Measurements from ENCODE around the gene CCDC146.
"Not testable (repeated sequence)": the region's sequence is repeated elsewhere in the genome, so short reads cannot be mapped to it uniquely, and the experiment has no call there.

CCDC146 gene

DNA sequence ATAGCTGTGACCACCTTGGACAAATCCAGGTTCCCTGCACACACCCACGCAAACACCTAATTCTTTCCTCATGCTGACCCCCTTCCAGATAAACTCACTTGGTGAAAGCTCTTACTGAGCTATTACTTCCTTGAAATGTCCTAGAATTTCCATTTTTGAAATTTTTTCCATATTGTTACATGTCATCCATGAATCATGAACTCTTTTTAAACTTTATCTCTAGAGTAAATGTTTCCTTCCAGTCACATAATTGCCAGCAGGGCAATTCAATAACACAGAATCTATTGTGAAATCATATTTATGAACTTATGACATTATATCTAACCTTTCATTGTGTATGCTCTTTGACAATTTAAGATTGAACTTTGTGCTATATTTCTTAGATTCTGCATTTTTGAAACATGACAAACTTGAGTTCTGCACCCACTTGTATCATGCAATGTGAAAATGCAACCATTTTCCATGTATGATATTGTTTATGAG lies 104.0 kb downstream of the CCDC146 start:
- DNase-seq (no peak), ATAC-seq (ENCODE audit: insufficient read depth, low read depth) (no peak)
- Histone ChIP-seq H2AFZ (ENCODE audit: low read depth, low read length) (no peak overlapping the region), H3K36me3 (ENCODE audit: insufficient read depth, low read length) (no peaks in the 10 kb centered on the region), H3K27ac (ENCODE audit: low read length) (no peak overlapping the region), H3K4me2 (ENCODE audit: insufficient read depth, low read length) (no peak overlapping the region), H3K27me3 (ENCODE audit: insufficient read depth, low read length, poor library complexity) (no peaks in the 10 kb centered on the region), H3K9me3 (ENCODE audit: insufficient read depth, low read length, severe bottlenecking) (peaks cover 7% of the 10 kb centered on the region), H3K79me2 (ENCODE audit: insufficient read depth, low read length) (no peaks in the 10 kb centered on the region), H4K20me1 (ENCODE audit: insufficient read depth, low read length) (no peaks in the 10 kb centered on the region), H3K4me3 (ENCODE audit: low read depth in 1 of 2, low read length in 2 of 2) (no peak overlapping the region), H3K9ac (ENCODE audit: low read depth, low read length) (no peak overlapping the region), H3K4me1 (ENCODE audit: insufficient read depth, low read length) (peaks cover 25% of the 10 kb centered on the region)
- TF ChIP-seq EZH2 (IDR thresholded peaks at IDR 0.05; ENCODE audit: borderline replicate concordance, low read depth, low read length, severe bottlenecking): no peak
- TF ChIP-seq, protein P1, sequence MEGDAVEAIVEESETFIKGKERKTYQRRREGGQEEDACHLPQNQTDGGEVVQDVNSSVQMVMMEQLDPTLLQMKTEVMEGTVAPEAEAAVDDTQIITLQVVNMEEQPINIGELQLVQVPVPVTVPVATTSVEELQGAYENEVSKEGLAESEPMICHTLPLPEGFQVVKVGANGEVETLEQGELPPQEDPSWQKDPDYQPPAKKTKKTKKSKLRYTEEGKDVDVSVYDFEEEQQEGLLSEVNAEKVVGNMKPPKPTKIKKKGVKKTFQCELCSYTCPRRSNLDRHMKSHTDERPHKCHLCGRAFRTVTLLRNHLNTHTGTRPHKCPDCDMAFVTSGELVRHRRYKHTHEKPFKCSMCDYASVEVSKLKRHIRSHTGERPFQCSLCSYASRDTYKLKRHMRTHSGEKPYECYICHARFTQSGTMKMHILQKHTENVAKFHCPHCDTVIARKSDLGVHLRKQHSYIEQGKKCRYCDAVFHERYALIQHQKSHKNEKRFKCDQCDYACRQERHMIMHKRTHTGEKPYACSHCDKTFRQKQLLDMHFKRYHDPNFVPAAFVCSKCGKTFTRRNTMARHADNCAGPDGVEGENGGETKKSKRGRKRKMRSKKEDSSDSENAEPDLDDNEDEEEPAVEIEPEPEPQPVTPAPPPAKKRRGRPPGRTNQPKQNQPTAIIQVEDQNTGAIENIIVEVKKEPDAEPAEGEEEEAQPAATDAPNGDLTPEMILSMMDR (IDR thresholded peaks at IDR 0.05; ENCODE audit: borderline replicate concordance, extremely low read depth, low read length, poor library complexity, severe bottlenecking): no peak

DNA sequence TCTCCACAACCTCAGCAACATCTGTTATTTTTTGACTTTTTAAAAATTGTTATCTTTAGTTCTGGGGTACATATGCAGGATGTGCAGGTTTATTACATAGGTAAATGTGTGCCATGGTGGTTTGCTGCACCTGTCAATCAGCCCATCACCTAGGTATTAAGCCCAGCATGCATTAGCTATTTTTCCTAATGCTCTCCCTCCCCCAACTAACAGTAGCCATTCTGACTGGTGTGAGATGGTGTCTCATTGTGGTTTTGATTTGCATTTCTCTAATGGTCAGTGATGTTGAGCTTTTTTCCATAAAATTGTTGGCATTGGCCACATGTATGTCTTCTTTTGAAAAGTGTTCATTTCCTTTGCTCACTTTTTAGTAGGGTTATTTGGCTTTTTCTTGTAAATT lies 106.4 kb downstream of the CCDC146 start:
- H4K20me1 ChIP-seq (ENCODE audit: insufficient read depth, low read length); H3K27me3 ChIP-seq (ENCODE audit: insufficient read depth, low read length, poor library complexity); H3K27ac ChIP-seq (ENCODE audit: low read length); H3K9me3 ChIP-seq (ENCODE audit: insufficient read depth, low read length, severe bottlenecking); H3K36me3 ChIP-seq (ENCODE audit: insufficient read depth, low read length); H2AFZ ChIP-seq (ENCODE audit: low read depth, low read length); H3K4me2 ChIP-seq (ENCODE audit: insufficient read depth, low read length); H3K4me1 ChIP-seq (ENCODE audit: insufficient read depth, low read length); DNase-seq; H3K79me2 ChIP-seq (ENCODE audit: insufficient read depth, low read length); ATAC-seq (ENCODE audit: insufficient read depth, low read depth); H3K9ac ChIP-seq (ENCODE audit: low read depth, low read length); H3K4me3 ChIP-seq (ENCODE audit: low read depth in 1 of 2, low read length in 2 of 2): not testable (repeated sequence)

DNA sequence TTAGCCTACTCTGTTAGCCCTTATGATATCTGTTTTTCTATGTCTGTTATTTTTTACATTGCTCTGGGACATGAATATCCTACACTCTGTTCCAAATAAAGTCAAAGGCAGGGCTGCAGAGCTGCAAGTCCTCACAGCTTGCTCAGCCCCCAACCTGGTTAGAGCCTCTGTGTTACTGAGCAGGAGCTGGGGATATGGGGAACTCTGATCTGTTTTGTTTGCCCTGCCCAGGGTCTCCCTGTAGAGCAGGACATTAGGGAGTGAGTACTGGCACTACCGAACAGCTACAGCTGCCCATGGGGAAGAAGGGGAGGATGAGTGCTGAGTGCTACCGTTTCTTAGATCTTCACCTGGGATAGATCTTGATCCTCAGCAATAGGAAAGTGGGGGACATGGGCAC lies 110.1 kb downstream of the CCDC146 start:
- no peak for TF ChIP-seq EZH2 (IDR thresholded peaks at IDR 0.05; ENCODE audit: borderline replicate concordance, low read depth, low read length, severe bottlenecking)
- DNase-seq: no peak
- H3K27me3 ChIP-seq (ENCODE audit: insufficient read depth, low read length, poor library complexity): no peaks in the 10 kb centered on the region
- no peak for ATAC-seq (ENCODE audit: insufficient read depth, low read depth)
- H3K27ac ChIP-seq (ENCODE audit: low read length): no peak overlapping the region
- H3K9ac ChIP-seq (ENCODE audit: low read depth, low read length): no peak overlapping the region
- H3K4me2 ChIP-seq (ENCODE audit: insufficient read depth, low read length): no peak overlapping the region
- H4K20me1 ChIP-seq (ENCODE audit: insufficient read depth, low read length): no peaks in the 10 kb centered on the region
- no peaks in the 10 kb centered on the region for H3K79me2 ChIP-seq (ENCODE audit: insufficient read depth, low read length)
- H3K9me3 ChIP-seq (ENCODE audit: insufficient read depth, low read length, severe bottlenecking): peaks cover 7% of the 10 kb centered on the region
- no peak overlapping the region for H3K4me3 ChIP-seq (ENCODE audit: low read depth in 1 of 2, low read length in 2 of 2)
- H3K36me3 ChIP-seq (ENCODE audit: insufficient read depth, low read length): peaks cover 4% of the 10 kb centered on the region; the same call in 1 of the 2 replicates
- H3K4me1 ChIP-seq (ENCODE audit: insufficient read depth, low read length): no peaks in the 10 kb centered on the region
- H2AFZ ChIP-seq (ENCODE audit: low read depth, low read length): no peak overlapping the region

DNA sequence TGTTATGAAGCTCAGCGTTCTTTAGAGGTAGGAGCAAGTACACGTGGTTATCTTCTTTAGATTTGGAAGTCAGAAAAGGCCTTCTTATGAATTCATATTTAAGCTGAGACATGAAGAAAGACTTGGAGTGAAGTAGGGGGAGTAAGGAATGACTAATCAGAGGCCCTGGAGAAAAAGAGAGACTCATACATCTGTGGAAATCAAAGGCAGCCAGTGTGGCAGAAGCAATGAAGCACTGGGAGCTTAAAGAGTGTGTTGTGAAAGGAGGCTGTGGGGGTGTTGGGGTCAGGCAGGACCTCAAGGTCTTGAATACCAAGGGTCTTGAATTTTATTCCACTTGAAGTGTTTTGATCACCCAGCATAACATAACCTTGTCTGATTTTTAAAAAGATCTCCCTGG lies 112.9 kb downstream of the CCDC146 start:
- no peak overlapping the region for H3K4me2 ChIP-seq (ENCODE audit: insufficient read depth, low read length)
- no peak for ATAC-seq (ENCODE audit: insufficient read depth, low read depth)
- no peaks in the 10 kb centered on the region for H3K79me2 ChIP-seq (ENCODE audit: insufficient read depth, low read length)
- no peaks in the 10 kb centered on the region for H3K27me3 ChIP-seq (ENCODE audit: insufficient read depth, low read length, poor library complexity)
- H3K27ac ChIP-seq (ENCODE audit: low read length): no peak overlapping the region
- DNase-seq: no peak
- peaks cover 18% of the 10 kb centered on the region for H3K4me1 ChIP-seq (ENCODE audit: insufficient read depth, low read length)
- peaks cover 3% of the 10 kb centered on the region for H3K9me3 ChIP-seq (ENCODE audit: insufficient read depth, low read length, severe bottlenecking)
- TF ChIP-seq EZH2 (IDR thresholded peaks at IDR 0.05; ENCODE audit: borderline replicate concordance, low read depth, low read length, severe bottlenecking): no peak
- TF ChIP-seq, protein P1 (IDR thresholded peaks at IDR 0.05; ENCODE audit: borderline replicate concordance, extremely low read depth, low read length, poor library complexity, severe bottlenecking): no peak
- no peak overlapping the region for H3K4me3 ChIP-seq (ENCODE audit: low read depth in 1 of 2, low read length in 2 of 2)
- peaks cover 16% of the 10 kb centered on the region; the same call in 1 of the 2 replicates for H3K36me3 ChIP-seq (ENCODE audit: insufficient read depth, low read length)
- H2AFZ ChIP-seq (ENCODE audit: low read depth, low read length): no peak overlapping the region
- no peak overlapping the region for H3K9ac ChIP-seq (ENCODE audit: low read depth, low read length)
- no peaks in the 10 kb centered on the region for H4K20me1 ChIP-seq (ENCODE audit: insufficient read depth, low read length)
